ENCODE measurements around the gene RBM43.

Gene RBM43

GRCh38 chr2:151206446-151206968 is 55.2 kb downstream of the RBM43 start:
- DNase-seq, result no peak

- DNase-seq, result no peak
Measured at GRCh38 chr2:151205571-151205970, 56.1 kb downstream of the RBM43 start.

- no peak for DNase-seq
Measured at GRCh38 chr2:151204756-151205155, 56.9 kb downstream of the RBM43 start.

- no peak for DNase-seq
Measured at GRCh38 chr2:151200844-151201243, 60.8 kb downstream of the RBM43 start.

GRCh38 chr2:151200277-151200676 is 61.4 kb downstream of the RBM43 start:
- DNase-seq, result no peak

GRCh38 chr2:151198645-151199044 is 63.0 kb downstream of the RBM43 start:
- no peak for DNase-seq
